IPS-18a (cell line): Measurements from ENCODE around the gene PSTPIP2.
"Not testable (repeated sequence)": the region's sequence is repeated elsewhere in the genome, so short reads cannot be mapped to it uniquely, and the experiment has no call there.

Source experiments
- H3K27ac ChIP-seq: one replicate; pipeline ENCODE4 v1.5.1; 2013; ENCODE audit warnings: low read length
- H3K27me3 ChIP-seq: one replicate; pipeline ENCODE4 v1.6.1; 2013; ENCODE audit warnings: mild to moderate bottlenecking, low read length; ENCODE audit not compliant: control insufficient read depth, insufficient read depth
- H3K36me3 ChIP-seq: one replicate; pipeline ENCODE4 v1.6.1; 2013; ENCODE audit warnings: low read depth, low read length; ENCODE audit not compliant: control insufficient read depth
- H3K4me1 ChIP-seq: one replicate; pipeline ENCODE4 v1.6.1; 2013; ENCODE audit warnings: low read depth, low read length; ENCODE audit not compliant: control insufficient read depth
- H3K4me3 ChIP-seq: one replicate; pipeline ENCODE4 v1.5.1; 2013; ENCODE audit warnings: low read length
- H3K9ac ChIP-seq: one replicate; pipeline ENCODE4 v1.6.1; 2013; ENCODE audit warnings: mild to moderate bottlenecking, low read length, moderate library complexity
- H3K9me3 ChIP-seq: one replicate; pipeline ENCODE4 v1.6.1; 2013; ENCODE audit warnings: low read depth, low read length; ENCODE audit not compliant: control insufficient read depth

Gene PSTPIP2

DNA sequence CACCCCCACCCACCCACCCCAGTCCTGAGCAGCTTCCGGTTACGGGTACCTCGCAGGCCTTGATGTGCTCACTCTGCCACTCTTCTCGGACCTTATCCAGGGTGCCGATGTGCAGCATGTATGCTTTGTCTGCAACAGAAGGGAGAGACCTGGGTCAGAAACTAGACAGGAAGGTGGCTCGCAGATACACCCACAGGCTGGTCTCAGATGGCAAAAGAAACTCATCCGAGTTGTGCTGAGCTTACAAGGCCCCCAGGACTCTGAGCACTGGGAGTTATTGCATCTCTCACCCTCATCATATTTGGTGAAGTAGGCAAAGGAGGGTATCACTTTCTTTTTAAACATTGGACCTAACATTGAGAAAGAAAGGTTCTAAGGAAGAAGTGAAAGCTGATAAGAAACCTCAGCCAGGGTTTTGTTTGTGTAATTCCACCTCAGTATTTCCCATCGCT is 74.3 kb downstream of the PSTPIP2 start:
- H3K4me1 ChIP-seq: no peaks in the 10 kb centered on the region
- no peak overlapping the region for H3K27ac ChIP-seq
- H3K9ac ChIP-seq: no peak overlapping the region
- H3K27me3 ChIP-seq: no peaks in the 10 kb centered on the region
- H3K36me3 ChIP-seq: no peaks in the 10 kb centered on the region
- no peak overlapping the region for H3K4me3 ChIP-seq
- H3K9me3 ChIP-seq: no peaks in the 10 kb centered on the region

DNA sequence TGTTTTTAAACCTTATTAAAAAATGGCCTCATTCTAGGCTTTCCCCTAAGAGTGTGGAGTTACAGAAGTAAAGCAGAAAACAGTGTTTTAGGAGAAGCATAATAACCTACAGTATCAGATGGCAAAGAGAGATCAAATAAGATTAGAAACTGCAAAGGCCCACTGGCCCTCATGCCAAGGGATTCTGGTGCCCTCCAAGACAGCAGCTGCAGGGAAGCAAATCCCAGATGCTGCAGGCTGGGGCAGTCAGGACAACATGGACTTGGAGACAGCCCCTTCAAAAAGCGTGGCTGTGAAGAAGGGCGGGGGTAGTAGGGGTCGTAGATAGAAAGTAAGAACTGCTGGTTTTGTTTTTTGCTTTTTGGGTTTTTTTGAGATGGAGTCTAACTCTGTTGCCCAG is 76.6 kb downstream of the PSTPIP2 start:
- Histone ChIP-seq H3K9me3 (no peaks in the 10 kb centered on the region), H3K4me3 (no peak overlapping the region), H3K4me1 (no peaks in the 10 kb centered on the region), H3K27ac (no peak overlapping the region), H3K27me3 (no peaks in the 10 kb centered on the region), H3K9ac (no peak overlapping the region), H3K36me3 (no peaks in the 10 kb centered on the region)

DNA sequence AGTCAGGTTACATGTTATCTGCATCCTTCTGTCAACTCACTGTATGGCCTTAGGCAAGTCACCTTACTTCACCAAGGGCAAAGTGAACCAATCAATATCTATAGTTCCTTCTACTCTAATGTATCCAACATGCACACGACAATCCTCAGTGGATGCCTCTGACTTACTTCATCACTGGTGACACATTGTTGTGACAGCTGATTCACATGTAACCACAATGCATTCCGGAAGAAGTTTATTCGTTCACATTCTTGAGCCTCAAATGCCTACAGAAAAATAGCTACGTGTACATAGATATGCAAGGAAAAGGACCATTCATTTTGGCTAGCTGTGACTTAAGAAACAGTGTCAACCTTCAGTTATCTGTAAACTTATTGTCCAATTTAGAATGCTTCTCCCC is 78.6 kb downstream of the PSTPIP2 start:
- H3K27ac ChIP-seq: no peak overlapping the region
- H3K4me1 ChIP-seq: no peaks in the 10 kb centered on the region
- no peaks in the 10 kb centered on the region for H3K27me3 ChIP-seq
- no peaks in the 10 kb centered on the region for H3K9me3 ChIP-seq
- H3K9ac ChIP-seq: no peak overlapping the region
- no peaks in the 10 kb centered on the region for H3K36me3 ChIP-seq
- H3K4me3 ChIP-seq: no peak overlapping the region

DNA sequence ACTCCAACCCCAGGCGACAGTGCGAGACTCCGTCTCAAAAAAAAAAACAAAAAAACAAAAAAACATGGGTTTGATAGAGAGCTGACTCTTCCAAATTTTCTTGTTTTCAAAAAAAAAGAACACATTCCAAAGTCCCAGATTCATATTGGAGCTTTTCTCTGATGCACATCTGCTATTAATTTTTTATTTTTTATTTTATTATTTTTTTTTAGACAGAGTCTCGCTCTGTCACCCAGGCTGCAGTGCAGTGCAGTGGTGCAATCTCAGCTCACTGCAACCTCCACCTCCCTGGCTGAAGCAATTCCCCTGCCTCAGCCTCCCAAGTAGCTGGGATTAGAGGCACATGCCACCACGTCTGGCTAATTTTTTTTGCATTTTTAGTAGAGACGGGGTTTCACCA is 79.5 kb downstream of the PSTPIP2 start:
- not testable (repeated sequence) for H3K4me3 ChIP-seq, H3K27ac ChIP-seq, H3K9me3 ChIP-seq, H3K36me3 ChIP-seq, H3K27me3 ChIP-seq, H3K4me1 ChIP-seq, H3K9ac ChIP-seq

DNA sequence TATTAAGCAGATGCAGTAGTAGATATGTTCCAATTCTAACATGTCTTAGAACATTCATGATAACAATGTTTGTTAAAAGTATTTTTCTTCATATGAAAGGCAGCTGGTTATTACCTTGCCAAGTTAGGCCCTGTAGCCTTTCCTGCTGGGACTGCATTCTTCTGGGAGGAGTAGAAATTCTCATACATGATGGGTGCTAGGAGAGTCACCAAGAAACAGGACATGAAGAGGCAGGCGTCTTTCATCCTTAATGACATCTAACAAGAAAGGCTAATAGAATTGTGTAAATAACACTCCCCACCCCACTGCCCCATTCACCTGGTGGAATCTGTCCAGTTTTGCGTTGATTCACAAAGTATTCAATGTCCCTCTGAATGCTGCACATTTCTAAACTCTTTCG is 80.3 kb downstream of the PSTPIP2 start:
- Histone ChIP-seq H3K27ac (no peak overlapping the region), H3K4me1 (no peaks in the 10 kb centered on the region), H3K9me3 (no peaks in the 10 kb centered on the region), H3K36me3 (no peaks in the 10 kb centered on the region), H3K27me3 (no peaks in the 10 kb centered on the region), H3K4me3 (no peak overlapping the region), H3K9ac (no peak overlapping the region)

DNA sequence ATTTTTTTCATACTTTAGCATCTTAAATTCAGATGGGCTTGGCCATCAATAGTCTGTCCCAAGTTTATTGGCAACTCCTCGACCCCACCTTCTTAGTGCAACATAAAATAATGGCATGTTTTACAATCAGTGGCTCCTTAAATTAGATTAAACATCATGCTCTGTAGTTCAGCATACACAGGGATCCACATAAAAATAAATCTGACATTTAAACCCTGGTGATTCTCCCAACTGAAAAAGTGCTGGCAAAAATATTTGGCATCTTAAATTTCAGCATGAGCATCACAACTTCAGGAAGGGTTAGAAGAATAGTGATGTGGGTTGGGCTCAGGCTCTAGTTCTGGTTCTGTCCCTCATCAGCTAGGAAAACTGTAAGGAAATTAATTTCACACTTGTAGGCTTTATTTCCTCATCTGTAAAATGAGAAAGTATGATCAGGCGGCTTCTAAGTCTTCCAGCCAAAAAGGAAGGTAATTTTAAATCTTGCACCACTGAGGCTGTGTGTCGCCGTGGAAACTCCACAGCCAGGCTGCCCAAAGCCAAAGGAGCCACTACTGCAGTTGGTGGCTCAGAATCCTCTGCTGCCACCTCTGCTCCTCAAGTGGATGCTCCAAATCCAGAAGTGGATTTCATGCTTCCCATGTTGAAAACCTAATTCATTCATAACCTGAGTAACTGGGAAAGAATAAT is 87.4 kb downstream of the PSTPIP2 start:
- Histone ChIP-seq H3K4me1 (no peaks in the 10 kb centered on the region), H3K4me3 (no peak overlapping the region), H3K9me3 (no peaks in the 10 kb centered on the region), H3K27me3 (no peaks in the 10 kb centered on the region), H3K9ac (no peak overlapping the region), H3K27ac (no peak overlapping the region), H3K36me3 (no peaks in the 10 kb centered on the region)

DNA sequence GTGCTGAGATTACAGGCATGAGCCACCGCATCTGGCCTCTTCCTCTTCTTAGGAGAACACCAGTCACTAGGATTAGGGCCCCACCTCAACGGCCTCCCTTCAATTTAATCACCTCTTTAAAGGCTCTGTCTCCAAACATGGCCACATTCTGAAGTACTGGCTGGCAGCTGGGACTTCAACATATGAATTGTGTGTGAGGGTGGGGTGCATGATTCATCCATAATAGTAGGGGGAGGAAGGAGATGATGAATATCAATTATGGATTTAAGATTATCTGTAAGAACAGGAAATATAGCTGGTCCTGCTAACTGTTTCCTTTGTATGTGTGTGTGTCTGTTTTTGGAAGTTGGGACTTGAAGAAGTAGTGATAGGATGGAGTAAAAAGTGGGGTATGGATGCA is 90.2 kb downstream of the PSTPIP2 start:
- Histone ChIP-seq H3K9me3 (no peaks in the 10 kb centered on the region), H3K9ac (no peak overlapping the region), H3K27me3 (no peaks in the 10 kb centered on the region), H3K27ac (no peak overlapping the region), H3K4me1 (peaks cover 6% of the 10 kb centered on the region), H3K36me3 (no peaks in the 10 kb centered on the region), H3K4me3 (no peak overlapping the region)

DNA sequence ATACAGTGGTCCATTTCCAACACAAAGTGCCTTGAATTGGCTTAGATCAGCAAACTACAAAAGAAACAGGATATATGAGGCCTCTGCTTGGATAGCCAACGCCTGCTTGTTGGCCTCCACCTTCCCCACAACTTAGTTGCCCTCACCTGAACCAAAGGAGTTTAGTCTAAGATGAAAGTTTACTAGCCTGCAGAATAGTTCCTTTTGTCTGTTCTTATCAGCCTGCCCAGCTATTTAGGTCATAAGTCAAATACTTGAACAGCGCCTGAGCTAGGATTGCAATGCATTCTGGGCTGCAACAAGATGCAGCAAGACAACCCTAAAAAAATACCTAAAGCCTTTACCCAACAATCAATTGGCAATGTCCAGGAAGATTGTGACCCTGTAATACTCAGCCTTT is 91.8 kb downstream of the PSTPIP2 start:
- Histone ChIP-seq H3K4me3 (no peak overlapping the region), H3K36me3 (no peaks in the 10 kb centered on the region), H3K27ac (no peak overlapping the region), H3K9me3 (no peaks in the 10 kb centered on the region), H3K9ac (no peak overlapping the region), H3K27me3 (no peaks in the 10 kb centered on the region), H3K4me1 (peaks cover 6% of the 10 kb centered on the region)

DNA sequence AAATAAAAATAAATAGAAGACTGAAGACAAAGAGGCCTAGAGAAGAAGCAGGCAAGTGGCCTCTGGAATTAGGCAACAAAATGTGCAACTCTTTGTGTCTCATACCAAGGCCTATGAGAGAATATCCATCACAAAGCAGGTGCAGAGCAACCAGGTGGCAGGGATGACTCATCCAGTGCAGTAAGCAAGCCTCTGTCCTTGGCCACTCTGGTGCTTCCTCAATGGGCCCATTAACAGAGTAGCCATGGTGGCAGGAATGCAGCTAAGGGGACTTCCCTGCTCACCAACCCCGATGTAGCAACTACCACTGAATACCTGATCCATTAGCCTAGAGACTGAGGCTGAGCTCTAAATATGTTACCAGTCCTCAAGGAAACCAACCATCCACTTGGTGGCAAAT is 94.0 kb downstream of the PSTPIP2 start:
- H3K9me3 ChIP-seq: no peaks in the 10 kb centered on the region
- H3K4me1 ChIP-seq: peaks cover 6% of the 10 kb centered on the region
- H3K27me3 ChIP-seq: no peaks in the 10 kb centered on the region
- H3K4me3 ChIP-seq: no peak overlapping the region
- no peaks in the 10 kb centered on the region for H3K36me3 ChIP-seq
- H3K27ac ChIP-seq: no peak overlapping the region
- no peak overlapping the region for H3K9ac ChIP-seq

DNA sequence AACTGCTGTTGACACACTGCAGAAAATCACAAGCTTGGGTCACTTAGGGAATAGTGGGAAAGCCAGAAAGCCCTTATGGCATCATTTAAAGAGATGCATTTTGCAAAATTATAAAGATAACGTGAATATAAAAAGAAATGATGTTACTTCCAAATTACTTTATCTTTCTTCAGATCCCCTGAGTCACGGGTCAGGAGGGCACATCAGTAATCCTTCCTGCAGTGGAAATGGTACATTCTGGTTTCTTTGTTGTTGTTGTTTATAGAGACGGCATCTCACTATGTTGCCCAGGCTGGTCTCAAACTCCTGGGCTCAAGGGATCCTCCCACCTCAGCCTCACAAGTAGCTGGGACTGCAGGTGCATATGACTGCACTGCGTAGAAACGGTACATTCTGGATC is 95.1 kb downstream of the PSTPIP2 start:
- H3K4me1 ChIP-seq: peaks cover 6% of the 10 kb centered on the region
- H3K9ac ChIP-seq: no peak overlapping the region
- no peak overlapping the region for H3K27ac ChIP-seq
- no peaks in the 10 kb centered on the region for H3K36me3 ChIP-seq
- no peak overlapping the region for H3K4me3 ChIP-seq
- H3K27me3 ChIP-seq: no peaks in the 10 kb centered on the region
- H3K9me3 ChIP-seq: no peaks in the 10 kb centered on the region

DNA sequence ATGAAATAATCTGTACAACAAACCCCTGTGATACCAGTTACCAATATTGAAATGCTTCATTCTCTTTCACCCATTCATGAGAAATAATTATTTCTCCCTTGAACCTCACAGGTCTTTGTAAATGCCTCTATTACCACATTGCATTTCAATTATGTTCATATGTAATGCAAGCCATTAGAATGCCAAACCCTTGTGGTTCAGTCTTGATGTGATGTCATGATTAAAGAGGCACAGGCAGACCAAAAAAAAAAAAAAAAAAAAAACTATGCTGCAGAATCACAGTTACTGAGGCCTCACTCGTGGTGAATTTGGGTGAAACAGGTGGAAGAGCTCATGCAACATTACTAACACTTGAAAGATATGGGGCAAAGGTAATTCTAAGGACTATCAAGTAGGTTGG is 95.5 kb downstream of the PSTPIP2 start:
- Histone ChIP-seq H3K4me3 (no peak overlapping the region), H3K4me1 (peaks cover 6% of the 10 kb centered on the region), H3K9ac (no peak overlapping the region), H3K27ac (no peak overlapping the region), H3K36me3 (no peaks in the 10 kb centered on the region), H3K27me3 (no peaks in the 10 kb centered on the region), H3K9me3 (no peaks in the 10 kb centered on the region)

DNA sequence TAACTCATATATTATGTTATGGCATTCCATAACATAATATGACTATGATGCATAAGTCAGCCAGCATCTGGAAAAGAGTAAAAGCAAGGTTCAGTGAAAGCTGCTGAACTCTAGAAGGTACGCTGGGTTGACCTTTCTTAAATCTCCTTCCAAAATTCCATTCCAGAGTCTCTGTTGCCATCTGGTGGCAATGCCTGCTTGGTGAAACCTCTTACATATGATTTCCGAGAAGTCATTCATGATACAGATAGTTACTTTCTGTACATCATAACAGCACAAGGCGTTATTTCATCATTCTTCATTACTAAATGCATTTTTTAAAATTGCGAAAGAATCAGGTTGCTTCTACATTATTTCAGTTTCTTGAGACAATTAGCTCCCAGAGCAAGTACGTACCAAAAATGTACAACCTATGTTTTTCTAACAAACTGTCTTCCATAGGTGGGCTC is 97.9 kb downstream of the PSTPIP2 start:
- Histone ChIP-seq H3K4me3 (no peak overlapping the region), H3K27ac (no peak overlapping the region), H3K36me3 (no peaks in the 10 kb centered on the region), H3K27me3 (peaks cover 6% of the 10 kb centered on the region), H3K9me3 (no peaks in the 10 kb centered on the region), H3K4me1 (peaks cover 6% of the 10 kb centered on the region), H3K9ac (no peak overlapping the region)
